DOHH2 (cell line): Measurements from ENCODE around the gene DSTN.

Experiments
- H3F3A ChIP-seq: fragments of 200-600 bp; sonication (generic), shearing (Covaris generic); 2 replicates; pipeline ENCODE4 v1.6.0; 2016; ENCODE audit warnings: antibody characterized with exemption, mild to moderate bottlenecking; ENCODE audit not compliant: control insufficient read depth, insufficient read depth
- H3K27ac ChIP-seq: fragments of 200-600 bp; sonication (generic); 2 replicates; pipeline ENCODE4 v1.5.1; 2014; ENCODE audit warnings: low read depth, mild to moderate bottlenecking, low read length, moderate library complexity
- H3K27me3 ChIP-seq: fragments of 200-600 bp; sonication (generic); 2 replicates; pipeline ENCODE4 v1.6.1; 2014; ENCODE audit warnings: mild to moderate bottlenecking, low read length, mixed read lengths; ENCODE audit not compliant: control insufficient read depth
- H3K36me3 ChIP-seq: fragments of 200-600 bp; sonication (generic); 2 replicates; pipeline ENCODE4 v1.6.1; 2014; ENCODE audit warnings: mild to moderate bottlenecking, low read length, moderate library complexity, mixed read lengths; ENCODE audit not compliant: control insufficient read depth
- H3K4me1 ChIP-seq: fragments of 200-600 bp; sonication (generic); 2 replicates; pipeline ENCODE4 v1.6.1; 2014; ENCODE audit warnings: mild to moderate bottlenecking, low read length, mixed read lengths; ENCODE audit not compliant: control insufficient read depth
- H3K4me2 ChIP-seq: fragments of 200-600 bp; sonication (generic); 2 replicates; pipeline ENCODE4 v1.6.0; 2014; ENCODE audit warnings: mild to moderate bottlenecking, low read length, moderate library complexity
- H3K4me3 ChIP-seq: fragments of 200-600 bp; sonication (generic); 2 replicates; pipeline ENCODE4 v1.5.1; 2014; ENCODE audit warnings: mild to moderate bottlenecking, low read length, mixed read lengths
- H3K79me2 ChIP-seq: fragments of 200-600 bp; sonication (generic); 2 replicates; pipeline ENCODE4 v1.6.1; 2014; ENCODE audit warnings: mild to moderate bottlenecking, low read length, mixed read lengths; ENCODE audit not compliant: control insufficient read depth
- H3K9me2 ChIP-seq: fragments of 200-600 bp; sonication (generic); replicated peaks from 2 replicates; pipeline ENCODE4 v1.6.1; 2014; ENCODE audit warnings: mild to moderate bottlenecking, low read length, mixed read lengths; ENCODE audit not compliant: control insufficient read depth
- H3K9me3 ChIP-seq: fragments of 200-600 bp; sonication (generic); 2 replicates; pipeline ENCODE4 v1.6.1; 2014; ENCODE audit warnings: antibody characterized with exemption, low read length, mixed read lengths; ENCODE audit not compliant: control insufficient read depth, insufficient read depth
- H4K20me1 ChIP-seq: fragments of 200-600 bp; sonication (generic); 2 replicates; pipeline ENCODE4 v1.6.0; 2014; ENCODE audit warnings: low read depth, mild to moderate bottlenecking, antibody characterized with exemption, low read length, moderate library complexity; ENCODE audit not compliant: control insufficient read depth, insufficient read depth
- CTCF ChIP-seq: fragments of 200-600 bp; sonication (generic); IDR thresholded peaks from one replicate; pipeline ENCODE4 v1.5.1; 2014; ENCODE audit warnings: antibody characterized with exemption, mild to moderate bottlenecking, low read depth, low read length; ENCODE audit not compliant: poor library complexity, severe bottlenecking
- EZH2phosphoT487 ChIP-seq: fragments of 200-600 bp; sonication (generic); IDR thresholded peaks from 2 replicates; pipeline ENCODE4 v1.6.1; 2017; ENCODE audit warnings: borderline replicate concordance, mild to moderate bottlenecking, antibody characterized with exemption, low read length, moderate library complexity, mixed read lengths

Gene DSTN

GRCh38 chr20:17615645-17616479 is 46.0 kb downstream of the DSTN start:
- Histone ChIP-seq H3K9me3 (no peaks in the 10 kb centered on the region), H3K9me2 (no peaks in the 10 kb centered on the region), H3K4me3 (no peak overlapping the region), H3K27ac (no peak overlapping the region), H3K4me1 (no peaks in the 10 kb centered on the region), H4K20me1 (no peaks in the 10 kb centered on the region), H3K79me2 (no peaks in the 10 kb centered on the region), H3K36me3 (peaks cover 10% of the 10 kb centered on the region; the same call in 1 of the 2 replicates), H3F3A (no peaks in the 10 kb centered on the region), H3K4me2 (no peak overlapping the region), H3K27me3 (no peaks in the 10 kb centered on the region)
- TF ChIP-seq CTCF (no peak), EZH2phosphoT487 (no peak)

DNA sequence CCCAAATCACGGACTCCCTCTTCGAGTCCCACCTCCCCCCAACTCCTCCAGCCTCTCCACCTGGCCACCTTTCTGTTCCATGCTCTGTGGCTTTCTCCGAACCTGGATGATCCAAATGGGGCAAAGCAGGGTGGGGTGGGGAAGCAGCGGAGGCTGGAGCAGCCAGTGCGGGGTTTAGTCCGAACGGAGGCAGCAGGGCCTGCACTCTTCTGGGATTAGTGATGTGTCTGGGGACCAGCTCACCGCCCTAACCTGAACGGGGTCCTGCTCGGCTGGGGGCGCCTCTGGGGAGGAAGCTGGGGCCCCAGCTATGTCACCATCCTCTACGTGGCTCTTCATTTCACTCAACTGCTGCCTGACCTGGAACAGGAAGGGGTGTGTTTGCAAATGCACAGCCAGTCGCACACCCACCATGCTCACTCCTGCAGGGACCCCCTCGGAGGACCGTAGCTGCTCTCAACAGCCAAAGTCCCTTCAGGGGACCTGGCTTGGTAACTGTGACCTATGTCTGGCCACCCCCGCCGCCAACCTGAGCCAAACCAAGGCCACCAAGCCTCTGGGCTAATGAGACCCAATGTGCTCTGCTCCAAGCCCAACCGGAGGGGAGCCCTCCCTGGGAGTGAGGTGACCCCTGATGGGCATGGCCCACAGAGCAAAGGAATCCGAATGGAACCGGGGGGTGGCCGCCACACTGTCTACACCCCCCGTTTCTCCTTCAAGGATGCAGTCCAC is 46.8 kb downstream of the DSTN start:
- H3K27ac ChIP-seq, result no peak overlapping the region
- H3K4me3 ChIP-seq, result no peak overlapping the region
- no peak overlapping the region for H3K4me2 ChIP-seq

DNA sequence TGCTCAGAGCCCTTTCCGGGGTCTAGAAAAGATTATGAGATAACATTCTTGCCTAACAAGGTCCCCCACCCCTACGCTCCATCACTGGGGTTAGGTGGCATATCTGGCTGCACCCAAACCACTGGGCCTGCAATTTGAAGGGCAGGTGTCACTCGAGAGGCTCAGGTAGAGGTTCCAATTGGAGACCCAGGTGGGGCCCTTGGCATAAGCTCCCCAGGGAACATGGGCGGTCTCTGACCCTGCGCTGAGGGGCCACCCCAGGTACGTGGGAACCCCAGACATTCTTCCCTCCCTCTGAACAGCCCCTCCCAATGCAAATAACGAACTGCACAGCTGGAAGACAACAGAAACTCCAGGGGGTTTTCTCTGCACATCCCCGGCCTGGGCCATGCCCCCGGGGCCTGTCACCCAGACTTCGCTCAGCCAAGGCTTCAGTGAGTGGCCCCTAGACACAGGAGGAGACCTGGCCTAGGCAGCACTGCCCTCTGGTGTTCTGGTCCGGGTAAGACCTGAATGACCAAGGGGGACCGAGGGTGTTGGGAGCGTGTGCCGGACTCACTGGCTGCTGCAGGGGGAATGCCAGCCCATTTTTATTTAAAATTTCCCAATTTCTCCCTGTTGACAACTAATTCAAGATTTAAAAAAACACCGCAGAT is 47.5 kb downstream of the DSTN start:
- Histone ChIP-seq H3K79me2 (no peaks in the 10 kb centered on the region), H3K9me3 (no peaks in the 10 kb centered on the region), H3K4me1 (no peaks in the 10 kb centered on the region), H3K27me3 (no peaks in the 10 kb centered on the region), H3K27ac (no peak overlapping the region), H3F3A (no peaks in the 10 kb centered on the region), H3K36me3 (peaks cover 10% of the 10 kb centered on the region; the same call in 1 of the 2 replicates), H4K20me1 (no peaks in the 10 kb centered on the region), H3K4me2 (no peak overlapping the region), H3K4me3 (no peak overlapping the region), H3K9me2 (no peaks in the 10 kb centered on the region)
- peak; percentile 55 for TF ChIP-seq CTCF
- TF ChIP-seq EZH2phosphoT487, result no peak

More for the DNA sequence above, 46.8 kb downstream of the DSTN start:
- H3K79me2 ChIP-seq, result no peaks in the 10 kb centered on the region
- H3K9me2 ChIP-seq, result no peaks in the 10 kb centered on the region
- no peaks in the 10 kb centered on the region for H3K27me3 ChIP-seq
- H4K20me1 ChIP-seq, result no peaks in the 10 kb centered on the region
- no peaks in the 10 kb centered on the region for H3F3A ChIP-seq
- peaks cover 10% of the 10 kb centered on the region; the same call in 1 of the 2 replicates for H3K36me3 ChIP-seq
- TF ChIP-seq CTCF (no peak), EZH2phosphoT487 (no peak)
- H3K4me1 ChIP-seq, result no peaks in the 10 kb centered on the region
- H3K9me3 ChIP-seq, result no peaks in the 10 kb centered on the region
